ENCODE measurements around the gene FGF14.

The FGF14 gene

GRCh38 chr13:102289606-102290005 lies 112.2 kb downstream of the FGF14 start:
- DNase-seq (ENCODE audit: low read depth): no peak
- H3K4me3 ChIP-seq (ENCODE audit: low read length): no peak overlapping the region
- TF ChIP-seq, protein P1, sequence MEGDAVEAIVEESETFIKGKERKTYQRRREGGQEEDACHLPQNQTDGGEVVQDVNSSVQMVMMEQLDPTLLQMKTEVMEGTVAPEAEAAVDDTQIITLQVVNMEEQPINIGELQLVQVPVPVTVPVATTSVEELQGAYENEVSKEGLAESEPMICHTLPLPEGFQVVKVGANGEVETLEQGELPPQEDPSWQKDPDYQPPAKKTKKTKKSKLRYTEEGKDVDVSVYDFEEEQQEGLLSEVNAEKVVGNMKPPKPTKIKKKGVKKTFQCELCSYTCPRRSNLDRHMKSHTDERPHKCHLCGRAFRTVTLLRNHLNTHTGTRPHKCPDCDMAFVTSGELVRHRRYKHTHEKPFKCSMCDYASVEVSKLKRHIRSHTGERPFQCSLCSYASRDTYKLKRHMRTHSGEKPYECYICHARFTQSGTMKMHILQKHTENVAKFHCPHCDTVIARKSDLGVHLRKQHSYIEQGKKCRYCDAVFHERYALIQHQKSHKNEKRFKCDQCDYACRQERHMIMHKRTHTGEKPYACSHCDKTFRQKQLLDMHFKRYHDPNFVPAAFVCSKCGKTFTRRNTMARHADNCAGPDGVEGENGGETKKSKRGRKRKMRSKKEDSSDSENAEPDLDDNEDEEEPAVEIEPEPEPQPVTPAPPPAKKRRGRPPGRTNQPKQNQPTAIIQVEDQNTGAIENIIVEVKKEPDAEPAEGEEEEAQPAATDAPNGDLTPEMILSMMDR (conservative IDR thresholded peaks at IDR 0.05; ENCODE audit: low read length): no peak

DNA sequence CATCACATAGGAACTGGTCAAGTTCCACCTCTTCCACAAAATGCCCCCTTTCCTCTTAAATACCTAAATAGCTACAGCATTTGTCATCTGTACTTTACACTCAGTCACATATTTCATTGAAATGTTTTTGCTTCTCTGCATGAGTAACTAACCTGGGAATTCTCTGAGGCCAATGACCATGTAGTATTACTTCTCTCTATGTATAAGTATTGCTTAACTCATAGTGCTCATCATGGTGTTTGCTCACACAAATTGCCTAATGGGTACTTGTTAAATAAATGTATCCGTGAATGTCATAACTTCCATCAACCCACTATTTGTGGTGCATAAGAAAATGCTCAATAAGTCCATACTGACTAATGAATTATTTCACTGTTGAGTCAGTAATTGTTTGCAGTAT lies 115.5 kb downstream of the FGF14 start:
- TF ChIP-seq, protein P1 (conservative IDR thresholded peaks at IDR 0.05; ENCODE audit: low read length): no peak
- no peak overlapping the region for H3K4me3 ChIP-seq (ENCODE audit: low read length)
- DNase-seq (ENCODE audit: low read depth): peak; percentile 75

DNA sequence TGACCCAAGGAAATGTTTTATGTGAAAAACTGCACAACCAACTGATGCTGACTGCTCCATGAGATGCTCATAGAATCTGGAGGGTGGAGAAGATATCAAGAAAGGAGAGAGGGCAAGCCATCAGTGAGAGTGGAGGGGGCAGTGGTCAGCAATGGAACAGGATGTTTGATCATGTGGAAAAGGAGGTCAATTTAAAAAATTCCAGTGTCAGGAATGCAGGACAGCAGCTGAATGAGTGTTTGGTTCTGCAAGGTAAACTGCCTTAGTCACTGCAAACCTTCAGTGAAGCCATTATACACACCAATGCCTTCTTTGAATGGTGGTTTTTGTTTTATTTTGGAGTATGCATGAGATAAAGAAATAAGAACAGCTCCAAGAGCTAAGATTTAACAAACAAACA lies 121.5 kb downstream of the FGF14 start:
- H3K4me3 ChIP-seq (ENCODE audit: low read length): no peak overlapping the region
- TF ChIP-seq, protein P1 (conservative IDR thresholded peaks at IDR 0.05; ENCODE audit: low read length): no peak
- no peak for DNase-seq (ENCODE audit: low read depth)

- TF ChIP-seq, protein P1 (conservative IDR thresholded peaks at IDR 0.05; ENCODE audit: low read length): no peak
- DNase-seq (ENCODE audit: low read depth): no peak
- H3K4me3 ChIP-seq (ENCODE audit: low read length): no peak overlapping the region
Observed at GRCh38 chr13:102277286-102277685, 124.6 kb downstream of the FGF14 start.

DNA sequence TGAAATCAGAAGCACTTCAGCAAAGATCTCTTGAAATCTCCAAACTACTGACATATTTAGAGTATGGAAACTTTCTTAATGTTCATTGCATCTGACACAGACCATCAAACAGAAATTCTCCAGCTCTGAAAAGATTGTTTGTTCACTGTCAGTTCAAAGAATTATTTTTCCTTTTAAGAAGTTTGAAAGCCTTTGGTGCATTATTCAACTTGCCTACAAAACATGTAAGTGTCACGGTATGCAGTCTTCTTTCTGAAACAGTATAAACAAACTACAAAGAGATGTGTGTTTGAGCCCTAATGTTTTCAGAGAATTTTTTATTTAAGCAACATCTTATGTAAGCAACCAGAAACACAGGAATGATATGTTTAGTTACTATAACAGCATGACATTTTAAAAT lies 125.4 kb downstream of the FGF14 start:
- no peak overlapping the region for H3K4me3 ChIP-seq (ENCODE audit: low read length)
- no peak for DNase-seq (ENCODE audit: low read depth)
- TF ChIP-seq, protein P1 (conservative IDR thresholded peaks at IDR 0.05; ENCODE audit: low read length): no peak

- TF ChIP-seq, protein P1 (conservative IDR thresholded peaks at IDR 0.05; ENCODE audit: low read length): no peak
- no peak for DNase-seq (ENCODE audit: low read depth)
- H3K4me3 ChIP-seq (ENCODE audit: low read length): no peak overlapping the region
Observed at GRCh38 chr13:102275969-102276368, 125.9 kb downstream of the FGF14 start.

- DNase-seq (ENCODE audit: low read depth): no peak
- TF ChIP-seq, protein P1 (conservative IDR thresholded peaks at IDR 0.05; ENCODE audit: low read length): no peak
- no peak overlapping the region for H3K4me3 ChIP-seq (ENCODE audit: low read length)
Observed at GRCh38 chr13:102273111-102273510, 128.7 kb downstream of the FGF14 start.
